Omental fat pad (tissue), 4 donors: ENCODE data around the gene TRAPPC11. TPM values are rescaled to one million over a fixed set of nuclear protein-coding genes. Genes with fewer than 3 reads are reported as not detected.
"Not testable (repeated sequence)": the region's sequence is repeated elsewhere in the genome, so short reads cannot be mapped to it uniquely, and the experiment has no call there.

Source experiments
- ATAC-seq: fragments of 150-250 bp; one replicate; pipeline ENCODE4 v1.9.1; 2016; ENCODE audit warnings: mild to moderate bottlenecking, moderate library complexity; ENCODE audit not compliant: low FRiP score
- DNase-seq: peaks from one replicate; pipeline ENCODE4 v3.0.0-alpha.2; 2019; ENCODE audit warnings: low spot score
- total RNA-seq, 4 donors: library from RNA; depleted of rRNA; stranded (reverse); fragments of >200 nt; gene quantifications; one replicate each; pipeline ENCODE4 v1.1.0, GENCODE V29; 2016
- TF ChIP-seq, protein P1 (sequence below), 3 donors: fragments of 450-650 bp; IDR thresholded peaks; one replicate each; pipeline ENCODE4 v1.5.1; 2016 to 2017; ENCODE audit warnings: antibody characterized with exemption in 3 of 3, mild to moderate bottlenecking in 3 of 3, moderate library complexity in 2 of 3

Gene TRAPPC11
- total RNA-seq, 4 donors from 2014 or later: 31.1 to 76.9 (median 42.1) TPM

DNA sequence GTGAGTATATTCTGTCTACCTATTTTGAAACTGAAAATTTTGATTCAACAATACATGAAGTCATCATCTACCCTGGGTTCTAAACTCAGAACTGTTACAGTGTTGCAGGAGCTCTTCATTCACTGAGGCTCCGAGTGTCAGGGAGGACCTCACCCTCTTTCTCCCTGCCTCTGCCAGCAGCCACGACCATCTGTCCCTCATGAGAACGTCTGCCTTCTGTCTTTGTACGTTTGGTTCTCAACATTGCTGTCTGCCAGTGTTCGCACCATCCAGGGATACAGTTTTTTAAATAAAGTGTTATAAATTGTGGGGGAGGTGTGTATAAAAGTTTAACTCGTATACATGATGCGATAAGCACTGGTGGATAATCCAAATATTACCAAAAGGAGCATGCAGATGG is 55.5 kb downstream of the TRAPPC11 start:
- no peak for ATAC-seq
- TF ChIP-seq, protein P1, sequence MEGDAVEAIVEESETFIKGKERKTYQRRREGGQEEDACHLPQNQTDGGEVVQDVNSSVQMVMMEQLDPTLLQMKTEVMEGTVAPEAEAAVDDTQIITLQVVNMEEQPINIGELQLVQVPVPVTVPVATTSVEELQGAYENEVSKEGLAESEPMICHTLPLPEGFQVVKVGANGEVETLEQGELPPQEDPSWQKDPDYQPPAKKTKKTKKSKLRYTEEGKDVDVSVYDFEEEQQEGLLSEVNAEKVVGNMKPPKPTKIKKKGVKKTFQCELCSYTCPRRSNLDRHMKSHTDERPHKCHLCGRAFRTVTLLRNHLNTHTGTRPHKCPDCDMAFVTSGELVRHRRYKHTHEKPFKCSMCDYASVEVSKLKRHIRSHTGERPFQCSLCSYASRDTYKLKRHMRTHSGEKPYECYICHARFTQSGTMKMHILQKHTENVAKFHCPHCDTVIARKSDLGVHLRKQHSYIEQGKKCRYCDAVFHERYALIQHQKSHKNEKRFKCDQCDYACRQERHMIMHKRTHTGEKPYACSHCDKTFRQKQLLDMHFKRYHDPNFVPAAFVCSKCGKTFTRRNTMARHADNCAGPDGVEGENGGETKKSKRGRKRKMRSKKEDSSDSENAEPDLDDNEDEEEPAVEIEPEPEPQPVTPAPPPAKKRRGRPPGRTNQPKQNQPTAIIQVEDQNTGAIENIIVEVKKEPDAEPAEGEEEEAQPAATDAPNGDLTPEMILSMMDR (IDR thresholded peaks at IDR 0.05): no peak
- DNase-seq: no peak

GRCh38 chr4:183716302-183716701 is 57.2 kb downstream of the TRAPPC11 start:
- TF ChIP-seq, protein P1 (IDR thresholded peaks at IDR 0.05): no peak
- ATAC-seq: no peak
- DNase-seq: no peak

- no peak for ATAC-seq
- TF ChIP-seq, protein P1 (IDR thresholded peaks at IDR 0.05): no peak
- no peak for DNase-seq
Measured at GRCh38 chr4:183718876-183719275, 59.8 kb downstream of the TRAPPC11 start.

DNA sequence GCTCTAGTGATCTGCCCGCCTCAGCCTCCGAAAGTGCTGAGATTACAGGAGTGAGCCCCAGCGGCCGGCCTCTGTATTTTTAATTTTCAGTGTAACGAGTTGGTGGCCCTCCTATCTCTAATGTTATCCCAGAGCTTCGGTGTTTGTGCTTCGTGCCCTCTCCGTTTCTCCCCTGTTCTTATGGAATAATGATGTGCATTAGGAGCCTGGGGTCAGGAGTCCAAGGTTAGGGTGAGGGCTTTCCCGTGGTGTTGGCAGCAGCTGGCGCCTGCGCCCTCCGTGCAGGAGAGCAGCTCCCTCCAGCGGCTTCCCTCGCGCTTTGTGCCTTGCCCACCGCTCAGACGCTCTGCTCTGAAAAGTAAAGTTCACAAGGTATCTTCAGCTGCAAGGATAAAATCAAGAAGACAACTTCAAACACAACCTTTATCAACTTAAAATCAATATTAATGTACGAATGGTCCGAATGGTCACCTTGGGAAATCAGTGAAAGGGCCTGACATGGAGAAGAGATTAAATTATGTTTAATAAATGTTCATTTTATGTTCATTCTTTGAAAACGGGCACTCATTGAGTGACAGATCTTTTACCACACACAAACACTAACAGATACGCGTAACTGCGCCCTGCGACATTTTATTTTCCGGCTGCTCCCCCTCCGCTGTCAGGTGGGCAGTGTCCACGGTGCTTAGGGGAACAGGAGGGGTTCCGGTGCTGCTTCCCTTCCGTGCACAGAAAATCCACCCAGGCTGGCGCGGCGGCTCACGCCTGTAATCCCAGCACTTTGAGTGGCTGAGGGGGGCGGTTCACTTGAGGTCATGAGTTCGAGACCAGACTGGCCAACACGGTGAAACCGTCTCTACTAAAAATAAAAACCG is 62.4 kb downstream of the TRAPPC11 start:
- DNase-seq (no peak), ATAC-seq (no peak)
- TF ChIP-seq, protein P1 (IDR thresholded peaks at IDR 0.05): no peak

DNA sequence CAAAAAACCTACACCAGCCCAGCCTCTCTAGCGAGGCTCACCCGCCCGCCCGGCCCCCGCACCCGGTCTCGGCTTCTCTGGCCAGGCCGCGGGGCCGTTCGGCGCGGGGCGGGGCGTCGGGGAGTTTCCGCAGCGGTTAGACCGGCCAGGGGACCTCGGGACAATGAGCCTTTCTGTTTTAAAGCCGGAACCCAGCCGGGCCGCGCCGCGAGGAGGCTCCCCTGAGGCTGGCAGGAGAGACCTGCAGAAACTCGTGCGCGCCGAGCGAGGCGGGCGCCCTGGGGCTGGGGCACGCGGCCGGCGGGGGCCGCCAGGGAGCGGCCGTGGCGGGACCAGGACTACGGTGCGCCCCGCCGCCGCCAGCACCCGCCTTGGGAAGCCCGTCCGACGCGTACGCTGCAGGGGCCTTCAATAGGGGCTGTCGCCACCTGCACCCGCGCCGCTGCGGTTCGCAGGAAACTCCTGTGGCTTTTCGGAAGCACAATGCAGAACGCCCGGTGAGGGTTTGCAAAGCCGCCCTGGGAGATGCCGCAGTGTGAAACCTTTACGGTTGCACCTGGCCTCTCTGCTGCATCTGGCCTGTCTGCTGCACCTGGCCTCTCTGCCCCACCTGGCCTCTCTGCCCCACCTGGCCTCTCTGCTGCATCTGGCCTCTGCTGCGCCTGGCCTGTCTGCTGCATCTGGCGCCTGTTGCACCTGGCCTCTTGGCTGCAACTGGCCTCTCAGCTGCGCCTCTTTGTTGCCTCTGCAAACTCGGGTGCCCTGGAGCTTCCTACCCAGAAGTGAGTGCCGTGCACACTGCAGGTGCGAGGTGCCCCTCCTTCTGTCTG is 63.9 kb downstream of the TRAPPC11 start:
- TF ChIP-seq, protein P1 (IDR thresholded peaks at IDR 0.05): no peak
- DNase-seq (peak; percentile 35), ATAC-seq (peak; percentile 78)

DNA sequence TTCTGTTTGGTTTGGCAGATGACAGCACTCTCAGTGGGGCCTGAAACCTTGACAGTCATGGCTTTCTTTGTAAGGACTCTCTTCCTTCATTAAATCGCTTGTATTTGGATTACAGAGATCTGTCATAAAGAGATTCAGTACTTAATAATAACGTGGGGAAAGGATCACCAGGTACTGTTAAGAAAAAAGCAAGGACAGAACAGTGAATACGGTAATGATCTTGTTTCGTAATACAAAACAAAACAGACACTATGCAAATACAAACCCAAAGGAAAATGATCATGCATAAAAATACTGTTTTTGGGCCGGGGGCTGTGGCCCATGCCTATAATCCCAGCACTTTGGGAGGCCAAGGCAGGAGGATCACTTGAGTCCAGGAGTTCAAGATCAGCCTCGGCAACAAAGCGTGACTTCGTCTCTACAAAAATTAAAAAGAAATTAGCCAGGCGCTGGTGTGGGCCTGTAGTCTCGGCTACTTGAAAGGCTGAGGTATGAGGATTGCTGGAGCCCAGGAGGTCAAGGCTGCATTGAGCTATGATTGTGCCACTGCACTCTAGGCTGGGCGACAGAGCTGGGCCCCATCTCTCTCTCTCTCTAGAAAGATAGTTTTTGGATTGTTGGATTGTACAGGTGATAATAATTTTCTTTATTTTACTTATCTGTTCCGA is 64.6 kb downstream of the TRAPPC11 start:
- TF ChIP-seq, protein P1 (IDR thresholded peaks at IDR 0.05): no peak
- ATAC-seq (no peak), DNase-seq (no peak)

DNA sequence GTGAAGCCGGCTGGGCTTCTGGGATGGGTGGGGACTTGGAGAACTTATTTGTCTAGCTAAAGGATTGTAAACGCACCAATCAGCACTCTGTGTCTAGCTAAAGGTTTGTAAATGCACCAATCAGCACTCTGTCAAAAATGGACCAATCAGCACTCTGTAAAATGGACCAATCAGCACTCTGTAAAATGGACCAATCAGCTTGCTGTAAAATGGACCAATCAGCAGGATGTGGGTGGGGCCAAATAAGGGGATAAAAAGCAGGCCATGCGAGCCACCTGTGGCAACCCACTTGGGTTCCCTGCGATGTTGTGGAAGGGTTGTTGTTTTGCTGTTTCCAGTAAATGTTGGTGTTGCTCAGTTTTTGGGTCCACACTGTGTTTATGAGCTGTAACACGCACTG is 66.5 kb downstream of the TRAPPC11 start:
- not testable (repeated sequence) for ATAC-seq, DNase-seq
